SH-SY5Y (cell line): Measurements from ENCODE around the gene PRKCH.

Experiments
- GATA2 ChIP-seq: IDR thresholded peaks from 2 replicates; pipeline ENCODE4 v1.6.1; 2011; ENCODE audit warnings: mild to moderate bottlenecking, low read depth, low read length
- GATA3 ChIP-seq: IDR thresholded peaks from 2 replicates; pipeline ENCODE4 v1.6.1; 2011; ENCODE audit warnings: low read depth, mild to moderate bottlenecking, low read length, moderate library complexity

The PRKCH gene

DNA sequence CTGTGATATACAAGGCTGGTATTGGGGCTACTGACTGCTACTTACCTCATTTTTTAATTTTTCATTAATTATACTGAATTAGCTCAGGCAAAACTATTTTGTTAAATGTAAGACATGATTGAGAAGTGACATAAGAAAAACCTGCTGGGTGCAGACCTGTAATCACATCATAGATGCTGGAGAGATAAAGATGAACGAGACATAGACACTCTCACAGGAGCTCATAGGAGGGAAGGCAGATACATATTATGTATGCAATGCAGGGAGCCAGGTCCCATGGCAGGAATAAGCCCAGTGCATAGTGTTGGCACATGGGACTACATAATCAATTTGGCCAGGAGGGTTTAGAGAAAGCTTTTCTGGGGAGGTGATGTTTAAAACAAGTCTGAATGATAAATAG is 74.9 kb downstream of the PRKCH start:
- TF ChIP-seq GATA3 (no peak), GATA2 (no peak)

- TF ChIP-seq GATA3 (no peak), GATA2 (no peak)
Observed at GRCh38 chr14:61396694-61397093, 75.3 kb downstream of the PRKCH start.

- TF ChIP-seq GATA2 (no peak), GATA3 (no peak)
Observed at GRCh38 chr14:61397615-61398014, 76.2 kb downstream of the PRKCH start.

- TF ChIP-seq GATA3, result no peak
- no peak for TF ChIP-seq GATA2
Observed at GRCh38 chr14:61398221-61398620, 76.8 kb downstream of the PRKCH start.

GRCh38 chr14:61399365-61399764 is 78.0 kb downstream of the PRKCH start:
- no peak for TF ChIP-seq GATA3

GRCh38 chr14:61401461-61401860 is 80.1 kb downstream of the PRKCH start:
- no peak for TF ChIP-seq GATA3
- TF ChIP-seq GATA2, result no peak

DNA sequence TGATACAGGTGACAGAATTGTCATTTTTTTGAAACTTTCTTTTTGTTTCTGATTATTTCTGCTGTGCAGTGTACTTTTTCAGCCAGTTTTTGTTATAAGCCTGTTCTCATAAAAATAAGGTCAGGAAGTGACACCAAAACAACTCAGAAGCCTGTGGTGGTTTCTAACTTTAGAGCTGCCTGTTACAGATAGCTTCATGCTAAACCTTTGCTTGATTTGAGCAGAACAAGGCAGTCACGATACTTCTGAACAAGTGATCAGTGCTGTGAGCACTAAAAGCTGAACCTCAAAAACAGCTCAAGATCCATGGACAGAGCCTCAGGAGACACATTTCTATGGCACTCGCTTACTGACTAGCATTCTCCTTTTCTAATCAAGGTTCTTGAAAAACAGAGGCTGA is 82.0 kb downstream of the PRKCH start:
- TF ChIP-seq GATA2 (no peak), GATA3 (no peak)

DNA sequence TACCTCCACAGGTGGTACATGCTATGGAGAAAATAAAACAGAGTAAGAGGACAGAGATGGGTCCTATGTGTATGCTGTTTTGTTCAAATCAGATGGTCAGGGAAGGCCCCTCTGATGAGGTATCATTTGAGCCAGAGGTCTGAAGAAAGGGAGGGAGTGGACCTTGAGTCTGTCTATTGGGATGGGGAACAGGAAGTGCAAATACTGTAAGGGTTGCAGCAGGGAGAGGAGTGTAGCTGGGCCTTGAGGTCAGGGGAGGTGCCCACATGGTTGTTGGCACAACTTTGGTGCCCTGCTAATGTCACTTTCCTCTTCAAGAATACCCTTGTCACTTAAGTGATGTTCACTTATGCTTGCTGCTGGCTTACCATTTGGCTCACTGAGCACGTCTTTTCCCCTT is 83.3 kb downstream of the PRKCH start:
- TF ChIP-seq GATA2 (no peak), GATA3 (no peak)

DNA sequence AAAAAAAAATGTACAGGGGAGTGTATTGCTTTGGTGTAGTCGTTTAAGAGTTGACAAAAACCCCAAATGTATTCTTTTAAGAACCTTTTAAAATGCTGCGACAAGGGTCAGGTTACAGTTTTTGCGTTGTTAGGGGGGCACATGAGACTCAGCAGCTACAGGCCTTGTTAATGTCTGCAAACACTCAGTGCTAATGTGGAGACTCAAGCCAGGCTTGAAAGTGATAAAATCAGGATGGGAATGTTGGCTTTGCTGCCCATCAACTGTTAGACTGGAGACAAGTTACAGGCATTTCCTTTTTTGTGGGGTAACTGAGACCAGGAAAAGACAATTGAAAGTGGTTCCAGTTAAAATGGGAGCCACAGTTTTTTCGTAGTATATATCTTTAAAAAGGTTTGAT is 84.8 kb downstream of the PRKCH start:
- TF ChIP-seq GATA3, result peak; percentile 69
- TF ChIP-seq GATA2, result peak; percentile 76

- TF ChIP-seq GATA2, result no peak
- TF ChIP-seq GATA3, result no peak
Observed at GRCh38 chr14:61406675-61407074, 85.3 kb downstream of the PRKCH start.

DNA sequence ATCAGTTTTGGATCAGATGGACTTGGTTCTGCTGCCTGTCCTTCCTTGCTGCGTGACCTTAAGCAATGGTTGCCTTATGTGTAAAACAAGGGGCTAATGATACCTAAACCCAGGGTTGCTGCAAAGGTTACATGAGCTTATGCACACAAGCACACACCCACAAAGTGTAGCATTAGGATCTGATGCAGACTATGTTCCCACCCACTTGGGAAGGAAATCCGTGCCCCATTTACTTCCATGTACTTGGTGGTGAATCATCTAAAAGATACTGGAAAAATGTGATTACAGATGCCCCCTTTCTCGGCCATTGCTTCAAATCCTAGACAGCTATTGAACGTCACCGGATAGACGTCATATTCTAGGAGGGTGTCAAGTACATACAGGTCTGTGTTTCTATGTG is 87.1 kb downstream of the PRKCH start:
- TF ChIP-seq GATA3, result no peak
- TF ChIP-seq GATA2, result no peak

DNA sequence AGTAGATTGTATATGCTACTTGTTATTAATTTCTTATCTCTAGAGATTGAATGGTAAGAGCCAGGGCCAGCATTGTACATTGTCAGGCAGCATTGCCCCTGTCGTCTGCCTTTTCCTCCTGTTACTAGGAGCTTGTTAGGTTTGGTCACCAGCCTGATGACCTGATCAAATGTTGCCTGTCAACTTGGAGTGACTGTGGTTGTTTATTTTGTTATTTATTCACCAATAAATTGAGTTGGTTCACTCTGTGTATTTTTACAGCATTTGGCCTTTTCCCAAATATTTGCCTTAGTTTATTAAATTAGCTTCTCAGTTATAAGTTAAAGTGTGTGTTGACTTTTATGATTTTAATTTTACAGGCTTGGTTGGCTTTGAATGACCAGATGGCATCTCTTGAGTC is 88.4 kb downstream of the PRKCH start:
- TF ChIP-seq GATA3, result no peak
- TF ChIP-seq GATA2, result no peak

GRCh38 chr14:61416591-61416990 is 95.2 kb downstream of the PRKCH start:
- TF ChIP-seq GATA3 (no peak), GATA2 (no peak)

- TF ChIP-seq GATA2 (no peak), GATA3 (no peak)
Observed at GRCh38 chr14:61417141-61417540, 95.8 kb downstream of the PRKCH start.

DNA sequence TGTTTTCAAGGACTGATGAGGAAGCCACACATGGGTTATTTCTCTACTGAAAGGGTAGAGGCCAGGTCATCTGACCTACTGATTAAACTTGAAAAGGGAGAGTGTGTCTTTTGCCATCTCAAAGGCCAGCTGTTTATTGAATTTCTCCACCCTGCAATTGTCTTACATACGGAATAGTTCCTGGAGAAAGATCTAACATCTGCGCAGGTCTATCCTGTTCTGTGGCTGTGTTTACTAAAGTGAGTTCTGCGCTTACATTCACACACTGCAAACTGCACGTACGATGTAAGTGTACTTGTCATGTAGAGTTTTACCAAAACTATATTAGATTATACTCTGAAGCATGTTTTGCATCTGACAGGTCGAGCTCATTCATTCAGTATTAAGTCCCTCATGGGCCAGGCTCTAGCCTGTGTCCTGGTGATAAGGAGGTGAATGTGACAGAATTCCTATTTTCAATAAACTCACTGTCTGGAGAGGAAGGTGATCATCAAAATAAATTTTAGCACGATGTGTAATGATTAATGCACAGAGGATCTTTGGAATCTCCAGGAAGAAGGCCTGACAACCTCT is 96.6 kb downstream of the PRKCH start:
- TF ChIP-seq GATA2 (no peak), GATA3 (no peak)

DNA sequence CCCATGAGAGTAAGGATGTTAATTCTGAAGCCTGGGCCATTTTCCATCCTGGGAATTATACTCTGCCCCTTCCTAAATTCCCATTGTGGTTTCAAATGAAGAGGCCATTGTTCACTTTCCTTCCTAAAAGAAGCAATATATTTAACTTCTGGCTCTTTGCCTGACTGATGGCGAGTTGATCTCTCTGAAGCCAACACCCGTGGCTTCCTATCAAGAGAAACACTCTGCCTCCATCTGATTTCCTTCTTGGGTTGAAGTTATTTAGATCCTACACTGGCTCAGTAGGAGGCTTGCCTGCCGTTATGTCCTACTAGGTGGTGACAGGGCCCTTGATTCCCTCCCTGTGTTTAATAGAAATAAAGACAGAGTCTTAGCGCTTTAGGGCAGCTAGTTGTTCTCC is 97.4 kb downstream of the PRKCH start:
- TF ChIP-seq GATA3 (no peak), GATA2 (no peak)
